NCI-H2227 (cell line): Measurements from ENCODE around the gene SRMS.
A peak's percentile ranks its signal among the peaks of the same experiment; 100 is the strongest.
"Not testable (repeated sequence)": the region's sequence is repeated elsewhere in the genome, so short reads cannot be mapped to it uniquely, and the experiment has no call there.

ENCODE experiments used
- DNase-seq: peaks from one replicate; lab custom pipeline; 2025; ENCODE audit not compliant: unreplicated experiment; lab: John Stamatoyannopoulos, UW

Gene SRMS

GRCh38 chr20:63579017-63579694 lies 31.6 kb upstream of the SRMS start:
- no peak for DNase-seq

DNA sequence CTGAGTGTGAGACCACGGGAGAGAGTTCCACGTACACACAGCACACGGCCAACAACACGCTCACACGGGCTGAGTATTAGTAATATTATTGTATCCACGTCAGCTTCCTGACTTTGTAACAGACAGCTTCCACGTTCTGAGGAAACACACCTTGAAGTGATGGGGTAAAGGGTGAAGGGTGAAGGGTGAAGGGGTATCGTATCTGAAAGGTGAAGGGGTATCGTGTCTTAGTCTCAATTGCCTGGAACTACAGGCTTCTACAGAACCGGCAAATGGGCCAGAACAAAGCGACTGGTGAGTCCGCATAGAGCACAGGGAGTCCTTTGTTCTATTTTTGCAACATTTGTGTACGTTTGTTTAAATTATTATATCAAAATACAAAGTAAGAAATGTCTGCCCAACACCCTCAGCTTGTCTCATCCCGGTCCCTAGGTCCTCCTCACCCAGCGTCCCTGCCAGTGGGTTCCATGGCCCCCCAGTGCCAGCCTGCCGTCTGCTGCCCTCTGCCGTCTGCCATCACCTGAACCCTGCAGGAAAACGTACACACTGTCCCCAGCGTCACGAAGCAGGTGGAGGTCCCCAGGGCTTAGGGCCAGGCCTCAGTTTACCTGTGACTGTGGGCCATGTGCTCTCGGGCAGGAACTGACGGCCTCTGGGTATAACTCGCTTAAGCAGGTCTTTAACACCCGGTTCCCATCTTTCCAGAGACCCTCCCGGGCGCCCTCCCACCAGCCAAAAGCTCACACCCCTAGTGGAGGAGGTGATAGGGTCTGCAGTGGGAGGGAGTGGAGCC lies 30.9 kb upstream of the SRMS start:
- DNase-seq: no peak

DNA sequence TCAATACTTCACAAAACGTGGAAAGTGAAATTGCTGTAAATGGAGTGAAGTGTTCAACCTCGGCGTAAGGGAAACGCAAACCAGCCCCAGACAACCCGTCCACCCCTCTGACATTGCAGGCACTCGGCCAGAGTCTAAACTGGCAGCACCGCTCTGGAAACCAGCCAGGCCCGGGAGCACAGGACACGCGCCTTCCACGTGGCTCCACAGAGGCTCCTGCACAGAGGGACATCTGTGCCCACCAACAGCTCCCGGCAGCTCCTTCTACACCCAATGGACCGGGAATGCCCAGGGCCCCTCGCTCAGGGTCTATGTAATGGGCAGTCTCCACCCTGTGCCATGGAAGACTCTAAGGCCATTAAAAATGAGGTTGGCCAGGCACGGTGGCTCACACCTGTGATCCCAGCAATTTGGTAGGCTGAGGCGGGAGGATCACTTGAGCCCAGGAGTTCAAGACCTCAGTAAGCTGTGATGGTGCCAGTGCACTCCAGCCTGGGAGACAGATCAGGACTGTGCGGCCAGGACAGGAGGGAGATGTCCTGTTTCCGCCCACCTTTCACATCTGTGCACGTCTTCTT lies 29.9 kb upstream of the SRMS start:
- DNase-seq: no peak

- DNase-seq: no peak
Measured at GRCh38 chr20:63576311-63576710, 28.8 kb upstream of the SRMS start.

DNA sequence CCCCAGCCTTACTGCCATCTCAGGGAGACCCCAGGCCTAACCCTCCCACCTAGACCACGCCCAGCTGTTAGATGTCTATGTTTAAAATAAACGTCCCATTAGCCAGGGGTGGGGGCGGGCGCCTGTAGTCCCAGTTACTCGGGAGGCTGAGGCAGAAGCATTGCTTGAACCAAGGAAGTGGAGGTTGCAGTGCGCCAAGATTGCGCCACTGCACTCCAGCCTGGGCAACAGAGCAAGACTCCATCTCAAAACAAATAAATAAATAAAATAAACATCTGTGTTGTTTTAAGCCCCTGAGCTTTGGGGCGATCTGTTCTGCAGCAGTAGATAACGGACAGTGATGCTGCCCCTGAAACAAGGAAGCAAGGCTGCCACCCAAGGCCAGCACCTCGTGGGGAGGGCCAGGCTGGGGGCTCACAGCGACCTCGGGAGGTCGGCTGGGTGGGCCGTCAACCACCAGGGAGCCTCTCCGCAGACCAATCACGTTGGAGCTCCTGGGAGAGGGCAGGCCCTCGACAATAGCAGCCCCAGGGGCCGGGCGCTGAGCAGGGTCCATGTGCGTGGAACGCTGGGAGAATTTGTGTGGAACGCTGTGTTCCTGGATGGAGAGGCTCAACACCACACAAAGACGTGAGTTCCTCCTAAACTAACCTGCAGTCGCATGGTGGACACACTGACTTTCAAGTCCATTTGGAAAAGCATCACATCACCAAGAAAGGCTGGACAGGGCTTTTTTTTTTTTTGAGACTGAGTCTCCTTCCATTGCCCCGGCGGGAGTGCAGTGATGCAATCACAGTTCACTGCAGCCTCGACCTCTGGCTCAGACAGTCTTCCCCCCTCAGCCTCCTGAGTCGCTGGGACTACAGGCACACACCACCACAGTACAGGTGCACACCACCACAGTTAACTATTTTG lies 27.5 kb upstream of the SRMS start:
- no peak for DNase-seq

GRCh38 chr20:63574156-63574828 lies 26.7 kb upstream of the SRMS start, which contains the start of gene HELZ2:
Gene HELZ2, minus strand, starts transcription at chr20:63574239. Its CDS starts 1,854 bp downstream, at chr20:63572385.
- peak; percentile 81 for DNase-seq

DNA sequence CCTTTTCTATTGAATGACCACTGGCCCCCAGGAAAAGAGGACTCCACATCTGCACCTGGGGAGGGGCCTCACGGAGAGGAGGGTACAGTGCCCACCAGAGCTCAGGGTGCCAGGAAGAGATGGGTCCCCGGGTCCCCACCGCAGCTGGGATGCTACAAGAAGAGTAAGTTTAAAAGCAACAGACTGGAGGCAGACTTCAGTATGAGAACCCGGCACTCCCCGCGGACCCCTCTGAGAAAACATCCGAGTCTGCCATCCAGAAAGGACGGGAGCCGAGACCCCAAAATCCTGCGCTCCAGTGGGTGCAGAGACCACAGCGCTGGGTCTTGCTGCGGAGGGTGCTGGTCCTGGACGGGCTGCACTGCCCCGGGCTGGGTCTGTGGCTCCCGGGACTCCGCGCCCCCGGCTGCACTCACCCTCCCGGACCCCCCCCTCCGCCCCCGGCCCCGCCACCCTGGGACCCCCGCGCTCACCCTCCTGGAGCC lies 26.1 kb upstream of the SRMS start:
- DNase-seq: no peak

- DNase-seq: no peak
Measured at GRCh38 chr20:63572788-63573646, 25.5 kb upstream of the SRMS start.

- no peak for DNase-seq
Measured at GRCh38 chr20:63572071-63572787, 24.7 kb upstream of the SRMS start.

GRCh38 chr20:63571087-63571478 lies 23.5 kb upstream of the SRMS start:
- DNase-seq: not testable (repeated sequence)

GRCh38 chr20:63570281-63571086 lies 22.9 kb upstream of the SRMS start:
- no peak for DNase-seq

- no peak for DNase-seq
Measured at GRCh38 chr20:63568986-63569949, 21.7 kb upstream of the SRMS start.

GRCh38 chr20:63568170-63568981 lies 20.8 kb upstream of the SRMS start:
- no peak for DNase-seq

GRCh38 chr20:63567386-63568169 lies 20.0 kb upstream of the SRMS start:
- no peak for DNase-seq

- DNase-seq: no peak
Measured at GRCh38 chr20:63567136-63567385, 19.5 kb upstream of the SRMS start.
